OCI-LY3 (cell line): ENCODE data around the gene CIB1.

Experiments
- CTCF ChIP-seq: fragments of 200-600, 300-600 bp; sonication (generic); IDR thresholded peaks from 2 replicates; pipeline ENCODE4 v1.5.1; 2014; ENCODE audit warnings: antibody characterized with exemption, low read length, low read depth
- EZH2phosphoT487 ChIP-seq: fragments of 200-600 bp; shearing (Covaris generic); IDR thresholded peaks from 2 replicates; pipeline ENCODE4 v1.6.1; 2018; ENCODE audit warnings: antibody characterized with exemption, mixed run types, low read depth

GRCh38 chr15:90223441-90224165 is 10.1 kb downstream of the CIB1 start:
- TF ChIP-seq EZH2phosphoT487 = no peak
- TF ChIP-seq CTCF = no peak
